Activated CD8-positive, alpha-beta memory T cell treated with anti-CD3 and anti-CD28 coated beads for 4 hours (primary cell): Measurements from ENCODE around the gene CNTN4.

ENCODE experiments used
- DNase-seq, 2 donors: peaks; one replicate each; pipeline ENCODE4 v3.0.0-alpha.2; 2020; ENCODE audit warnings: low read depth in 2 of 2

Gene CNTN4

GRCh38 chr3:2148561-2149340 is 50.1 kb downstream of the CNTN4 start:
- no peak for DNase-seq

- DNase-seq = no peak
Observed at GRCh38 chr3:2153053-2153452, 54.4 kb downstream of the CNTN4 start.

GRCh38 chr3:2153547-2153946 is 54.9 kb downstream of the CNTN4 start:
- no peak for DNase-seq

GRCh38 chr3:2154621-2155020 is 56.0 kb downstream of the CNTN4 start:
- DNase-seq = no peak

- DNase-seq = no peak
Observed at GRCh38 chr3:2156244-2156847, 57.7 kb downstream of the CNTN4 start.

- no peak for DNase-seq
Observed at GRCh38 chr3:2158828-2159227, 60.2 kb downstream of the CNTN4 start.

GRCh38 chr3:2166552-2166951 is 67.9 kb downstream of the CNTN4 start:
- DNase-seq = no peak

- no peak for DNase-seq
Observed at GRCh38 chr3:2172561-2173171, 74.0 kb downstream of the CNTN4 start.

GRCh38 chr3:2180634-2181033 is 82.0 kb downstream of the CNTN4 start:
- no peak for DNase-seq

GRCh38 chr3:2198776-2199279 is 100.2 kb downstream of the CNTN4 start:
- no peak for DNase-seq

GRCh38 chr3:2204054-2204453 is 105.4 kb downstream of the CNTN4 start:
- no peak for DNase-seq

GRCh38 chr3:2205692-2206091 is 107.0 kb downstream of the CNTN4 start:
- DNase-seq = no peak

- no peak for DNase-seq
Observed at GRCh38 chr3:2206536-2206935, 107.9 kb downstream of the CNTN4 start.

GRCh38 chr3:2211568-2211967 is 112.9 kb downstream of the CNTN4 start:
- no peak for DNase-seq

- no peak for DNase-seq
Observed at GRCh38 chr3:2212206-2212605, 113.5 kb downstream of the CNTN4 start.

GRCh38 chr3:2218375-2218774 is 119.7 kb downstream of the CNTN4 start:
- no peak for DNase-seq

- no peak for DNase-seq
Observed at GRCh38 chr3:2218816-2219215, 120.2 kb downstream of the CNTN4 start.

- no peak for DNase-seq
Observed at GRCh38 chr3:2236203-2236602, 137.5 kb downstream of the CNTN4 start.

- DNase-seq = no peak
Observed at GRCh38 chr3:2244137-2244536, 145.5 kb downstream of the CNTN4 start.

GRCh38 chr3:2246873-2247648 is 148.4 kb downstream of the CNTN4 start:
- DNase-seq = no peak

- DNase-seq = no peak
Observed at GRCh38 chr3:2247831-2248230, 149.2 kb downstream of the CNTN4 start.

- DNase-seq = no peak
Observed at GRCh38 chr3:2250783-2251182, 152.1 kb downstream of the CNTN4 start.
